HepG2 (cell line): ENCODE data around the gene NFE2L2. TPM values are rescaled to one million over a fixed set of nuclear protein-coding genes. Genes with fewer than 3 reads are reported as not detected.

Experiments
- CAMTA2 ChIP-seq: sonication (generic); formaldehyde crosslinking; IDR thresholded peaks from 2 replicates; pipeline ENCODE4 v1.4.0; 2020; ENCODE audit warnings: mild to moderate bottlenecking, missing genetic modification reagents, borderline replicate concordance
- CERS6 ChIP-seq: sonication (generic); formaldehyde crosslinking; IDR thresholded peaks from 2 replicates; pipeline ENCODE4 v1.5.0; 2020; ENCODE audit warnings: missing genetic modification reagents
- CREM ChIP-seq, 2 experiments: sonication (generic) in 1 of 2; formaldehyde crosslinking in 1 of 2; IDR thresholded peaks; 2 replicates each; pipeline versions ENCODE4 v1.4.0 to v1.6.1; 2016 to 2020; ENCODE audit warnings: antibody characterized with exemption in 1 of 2, mild to moderate bottlenecking in 1 of 2, missing genetic modification reagents in 1 of 2
- ETV5 ChIP-seq: IDR thresholded peaks from 2 replicates; pipeline ENCODE4 v1.6.1; 2018; ENCODE audit warnings: missing biosample characterization, missing genetic modification reagents, inconsistent platforms, borderline replicate concordance
- FOXO4 ChIP-seq: sonication (generic); formaldehyde crosslinking; conservative IDR thresholded peaks from 2 replicates; pipeline ENCODE4 v1.8.1; 2023; ENCODE audit warnings: missing genetic modification reagents
- GMEB2 ChIP-seq: IDR thresholded peaks from 2 replicates; pipeline ENCODE4 v1.6.1; 2016; ENCODE audit warnings: missing biosample characterization, missing genetic modification reagents, low read depth
- HOXA7 ChIP-seq: sonication (generic); formaldehyde crosslinking; IDR thresholded peaks from 2 replicates; pipeline ENCODE4 v1.8.1; 2022; ENCODE audit warnings: mild to moderate bottlenecking, missing genetic modification reagents, moderate library complexity
- NFE2 ChIP-seq: sonication (generic); formaldehyde crosslinking; IDR thresholded peaks from 2 replicates; pipeline ENCODE4 v1.4.0; 2020; ENCODE audit warnings: missing genetic modification reagents
- NPAS2 ChIP-seq: sonication (generic); formaldehyde crosslinking; IDR thresholded peaks from 2 replicates; pipeline ENCODE4 v1.8.0; 2022; ENCODE audit warnings: mild to moderate bottlenecking, missing genetic modification reagents, borderline replicate concordance
- PAWR ChIP-seq: sonication (generic); formaldehyde crosslinking; IDR thresholded peaks from 2 replicates; pipeline ENCODE4 v1.4.0; 2020; ENCODE audit warnings: missing genetic modification reagents, mild to moderate bottlenecking, borderline replicate concordance
- POGK ChIP-seq: sonication (generic); formaldehyde crosslinking; conservative IDR thresholded peaks from 2 replicates; pipeline ENCODE4 v1.8.0; 2022; ENCODE audit warnings: mild to moderate bottlenecking, moderate library complexity, missing genetic modification reagents
- PRDM4 ChIP-seq: sonication (generic); formaldehyde crosslinking; IDR thresholded peaks from 2 replicates; pipeline ENCODE4 v1.9.0; 2021; ENCODE audit warnings: missing genetic modification reagents, borderline replicate concordance
- TRAFD1 ChIP-seq: sonication (generic); formaldehyde crosslinking; IDR thresholded peaks from 2 replicates; pipeline ENCODE4 v1.5.1; 2020; ENCODE audit warnings: missing genetic modification reagents, mild to moderate bottlenecking, borderline replicate concordance
- ZC3H13 ChIP-seq: sonication (generic); formaldehyde crosslinking; IDR thresholded peaks from 2 replicates; pipeline ENCODE4 v1.8.1; 2023; ENCODE audit warnings: mild to moderate bottlenecking, missing genetic modification reagents, moderate library complexity
- ZNF546 ChIP-seq: sonication (generic); formaldehyde crosslinking; conservative IDR thresholded peaks from 2 replicates; pipeline ENCODE4 v1.8.1; 2023; ENCODE audit warnings: mild to moderate bottlenecking, missing genetic modification reagents
- ZNF746 ChIP-seq: sonication (generic); formaldehyde crosslinking; IDR thresholded peaks from 2 replicates; pipeline ENCODE4 v1.8.0; 2022; ENCODE audit warnings: mild to moderate bottlenecking, missing genetic modification reagents
- polyA plus RNA-seq, 8 experiments: library from polyadenylated mRNA; depleted of rRNA in 3 of 8; stranded (reverse) in 7 of 8; unstranded in 1 of 8; fragments of >200 nt; fragmentation: Illumina TruSeq in 4 of 8; extraction: Trizol in 4 of 8; gene quantifications; 2 replicates each; pipeline versions ENCODE4 v1.2.1 to v1.2.3, GENCODE V29; 2011 to 2016; ENCODE audit warnings: low read depth in 4 of 8, missing spikeins in 1 of 8, mixed read lengths in 1 of 8; ENCODE audit not compliant: insufficient read depth in 1 of 8
- total RNA-seq, 5 experiments: library from RNA; depleted of rRNA; stranded (reverse); fragments of >200 nt; fragmentation: Illumina TruSeq; extraction: Trizol; gene quantifications; 2 replicates each; pipeline ENCODE4 v1.2.3, GENCODE V29; 2016; ENCODE audit warnings: low read depth in 1 of 5

The NFE2L2 gene
- total and polyA plus RNA-seq, 2 of the 13 experiments (the other 11 are each of a cell fraction or from before 2014, with no cell fraction given): 84.6 to 215 TPM

- TF ChIP-seq PAWR (no peak), ZC3H13 (no peak; the same call in 1 of the 2 replicates), NFE2 (no peak), CREM (IDR thresholded peaks at IDR 0.05) (peak; percentile 90), CREM (CRISPR knock-in tag; IDR thresholded peaks at IDR 0.05) (peak; percentile 27; the same call in 1 of the 2 replicates), FOXO4 (peak; percentile 88; the same call in 1 of the 2 replicates), HOXA7 (CRISPR knock-in tag) (no peak), GMEB2 (CRISPR knock-in tag) (no peak; the same call in 1 of the 2 replicates), TRAFD1 (CRISPR knock-in tag) (no peak), ETV5 (CRISPR knock-in tag) (peak; percentile 15; the same call in 1 of the 2 replicates), ZNF746 (CRISPR knock-in tag) (peak; percentile 42; the same call in 1 of the 2 replicates), PRDM4 (CRISPR knock-in tag) (no peak), CERS6 (CRISPR knock-in tag) (no peak), CAMTA2 (CRISPR knock-in tag) (0 out of 2 replicates have a peak, but pooled peaks have one; percentile 45), POGK (CRISPR knock-in tag) (peak; percentile 88), ZNF546 (CRISPR knock-in tag) (no peak), NPAS2 (CRISPR knock-in tag) (no peak)
Observed at GRCh38 chr2:177212106-177212890, 52.2 kb downstream of the NFE2L2 start, which contains the start of gene HNRNPA3 (continued).
